IMR-90 (cell line): ENCODE data around the gene CDKAL1. TPM values are rescaled to one million over a fixed set of nuclear protein-coding genes. Genes with fewer than 3 reads are reported as not detected.
A peak's percentile ranks its signal among the peaks of the same experiment; 100 is the strongest.

Experiments
- ATAC-seq: fragments of 200-7000 bp; cut with Tn5 transposase; 2 replicates; pipeline ENCODE4 v1.9.1; 2020; ENCODE audit warnings: low read depth, mild to moderate bottlenecking, moderate library complexity
- BruUV-seq: library from RNA; stranded (reverse); fragments of 400-500 nt; replicated peaks from 2 replicates; lab custom pipeline; 2021; lab: Mats Ljungman, UMichigan
- CTCF ChIA-PET: fragments of 300-600 bp; formaldehyde crosslinking; extraction: SDS; loops from one replicate; lab custom pipeline; 2021; ENCODE audit warnings: antibody characterized with exemption; lab: Yijun Ruan, JAX
- POLR2A ChIA-PET: fragments of 300-600 bp; sonication (Branson Sonifier 250); formaldehyde crosslinking; loops from one replicate; lab custom pipeline; 2022; ENCODE audit warnings: antibody characterized with exemption; ENCODE audit not compliant: unreplicated experiment; lab: Charles Lee
- DNase-seq: peaks from one replicate; pipeline ENCODE4 v3.0.0; 2013
- H2AFZ ChIP-seq: replicated peaks from 2 replicates; pipeline ENCODE3; 2013; ENCODE audit warnings: low read length, mild to moderate bottlenecking; ENCODE audit not compliant: poor library complexity
- H2AK5ac ChIP-seq: 2 replicates; pipeline ENCODE4 v1.6.1; 2013; ENCODE audit warnings: low read depth, low read length, inconsistent platforms
- H2AK9ac ChIP-seq: replicated peaks from 2 replicates; pipeline ENCODE3; 2013; ENCODE audit warnings: mild to moderate bottlenecking, low read depth, low read length, moderate library complexity; ENCODE audit not compliant: poor library complexity
- H2BK120ac ChIP-seq: 2 replicates; pipeline ENCODE4 v1.6.1; 2013; ENCODE audit warnings: low read depth, low read length, inconsistent platforms
- H2BK15ac ChIP-seq: 3 replicates; pipeline ENCODE4 v1.6.1; 2013; ENCODE audit warnings: low read depth, low read length, inconsistent platforms
- H2BK20ac ChIP-seq: 2 replicates; pipeline ENCODE4 v1.6.1; 2013; ENCODE audit warnings: low read depth, mild to moderate bottlenecking, inconsistent platforms, low read length, moderate library complexity
- H2BK5ac ChIP-seq: 2 replicates; pipeline ENCODE4 v1.6.1; 2013; ENCODE audit warnings: mild to moderate bottlenecking, low read depth, low read length, inconsistent platforms; ENCODE audit not compliant: poor library complexity, severe bottlenecking
- H3K14ac ChIP-seq: replicated peaks from 2 replicates; pipeline ENCODE4 v1.6.1; 2013; ENCODE audit warnings: low read depth, low read length, inconsistent platforms
- H3K18ac ChIP-seq: 2 replicates; pipeline ENCODE4 v1.6.1; 2013; ENCODE audit warnings: low read depth, low read length, control low read depth
- H3K23ac ChIP-seq: 2 replicates; pipeline ENCODE4 v1.6.1; 2013; ENCODE audit warnings: low read depth, low read length, inconsistent platforms
- H3K27ac ChIP-seq: 2 replicates; pipeline ENCODE4 v1.5.1; 2013; ENCODE audit warnings: mild to moderate bottlenecking, control low read depth, low read length; ENCODE audit not compliant: insufficient read depth
- H3K27me3 ChIP-seq: 2 replicates; pipeline ENCODE4 v1.6.1; 2013; ENCODE audit warnings: low read length; ENCODE audit not compliant: control insufficient read depth, insufficient read depth
- H3K36me3 ChIP-seq: 2 replicates; pipeline ENCODE4 v1.6.1; 2013; ENCODE audit warnings: low read length, mixed read lengths; ENCODE audit not compliant: control insufficient read depth, insufficient read depth
- H3K4ac ChIP-seq: 2 replicates; pipeline ENCODE4 v1.6.1; 2013; ENCODE audit warnings: low read depth, low read length, inconsistent platforms
- H3K4me1 ChIP-seq: 2 replicates; pipeline ENCODE4 v1.6.1; 2013; ENCODE audit warnings: low read length, mixed read lengths; ENCODE audit not compliant: control insufficient read depth, insufficient read depth
- H3K4me2 ChIP-seq: 2 replicates; pipeline ENCODE4 v1.6.1; 2013; ENCODE audit warnings: low read depth, mild to moderate bottlenecking, control low read depth, low read length, moderate library complexity
- H3K4me3 ChIP-seq: 2 replicates; pipeline ENCODE4 v1.5.1; 2013; ENCODE audit warnings: low read depth, mild to moderate bottlenecking, control low read depth, low read length, moderate library complexity; ENCODE audit not compliant: insufficient read depth
- H3K56ac ChIP-seq: 2 replicates; pipeline ENCODE4 v1.6.1; 2013; ENCODE audit warnings: low read length, inconsistent platforms; ENCODE audit not compliant: insufficient read depth; ENCODE audit errors: extremely low read depth
- H3K79me1 ChIP-seq, 2 experiments: 2 replicates each; pipeline ENCODE4 v1.6.1; 2013; ENCODE audit warnings: low read length in 2 of 2, inconsistent platforms in 1 of 2, low read depth in 1 of 2
- H3K9ac ChIP-seq: 2 replicates; pipeline ENCODE4 v1.6.1; 2013; ENCODE audit warnings: low read depth, low read length, control low read depth
- H3K9me1 ChIP-seq: 2 replicates; pipeline ENCODE4 v1.6.1; 2013; ENCODE audit warnings: low read length, inconsistent platforms; ENCODE audit not compliant: insufficient read depth
- H3K9me3 ChIP-seq: 2 replicates; pipeline ENCODE4 v1.6.1; 2013; ENCODE audit warnings: low read length; ENCODE audit not compliant: control insufficient read depth, insufficient read depth
- H4K20me1 ChIP-seq: 2 replicates; pipeline ENCODE4 v1.6.1; 2013; ENCODE audit warnings: low read length, inconsistent platforms; ENCODE audit not compliant: insufficient read depth
- H4K5ac ChIP-seq: 2 replicates; pipeline ENCODE4 v1.6.1; 2013; ENCODE audit warnings: mild to moderate bottlenecking, low read depth, low read length, control low read depth
- H4K8ac ChIP-seq, 2 experiments: 2 replicates each; pipeline ENCODE4 v1.6.1; 2013; ENCODE audit warnings: low read depth in 2 of 2, low read length in 2 of 2, control low read depth in 1 of 2, inconsistent platforms in 1 of 2
- H4K91ac ChIP-seq: 2 replicates; pipeline ENCODE4 v1.6.1; 2013; ENCODE audit warnings: low read depth, low read length, inconsistent platforms; ENCODE audit not compliant: insufficient read depth
- CEBPB ChIP-seq: IDR thresholded peaks from 2 replicates; pipeline ENCODE4 v1.6.1; 2012; ENCODE audit warnings: low read depth, low read length, improper control_type of control experiment
- MXI1 ChIP-seq: IDR thresholded peaks from 2 replicates; pipeline ENCODE4 v1.6.1; 2012; ENCODE audit warnings: low read depth, mild to moderate bottlenecking, low read length, moderate library complexity, borderline replicate concordance
- WGBS, 2 experiments: methylation state at CpG; one replicate each; pipeline versions ENCODE4 v1.1.5 to v1.1.7; 2013; ENCODE audit warnings: missing lambda C conversion rate in 2 of 2; ENCODE audit not compliant: insufficient read length in 1 of 2; ENCODE audit errors: extremely low coverage in 2 of 2; 5-methylcytosine and 5-hydroxymethylcytosine counted together
- dilution Hi-C: fragments of 300-500 bp; cut with HindIII; formaldehyde crosslinking; loops from one replicate; pipeline ENCODE4 v1.14.3; 2018; ENCODE audit warnings: low sequenced_read_pairs; ENCODE audit not compliant: unreplicated experiment
- in situ Hi-C: fragments of 300-500 bp; cut with MboI; formaldehyde crosslinking; loops from 3 replicates; pipeline ENCODE4 v1.14.3; 2019; ENCODE audit warnings: low sequenced_read_pairs, inconsistent platforms, mixed read lengths
- intact Hi-C: fragments of 100-400 bp; cut with micrococcal nuclease; formaldehyde crosslinking; loops from 2 replicates; pipeline ENCODE4 v1.10.0; 2022
- polyA plus RNA-seq, 3 experiments: library from polyadenylated mRNA; depleted of rRNA; stranded (reverse); fragments of >200 nt; gene quantifications; 2 replicates each; pipeline ENCODE4 v1.2.3, GENCODE V29; 2012; ENCODE audit warnings: low replicate concordance in 1 of 3
- total RNA-seq: library from RNA; depleted of rRNA; stranded (reverse); fragments of >200 nt; gene quantifications from 2 replicates; pipeline ENCODE4 v1.2.3, GENCODE V29; 2012

CDKAL1 gene
- total and polyA plus RNA-seq, 2 of the 4 experiments (the other 2 are of a cell fraction): 3.7 to 13.1 TPM

- H2BK120ac ChIP-seq: no peak overlapping the region
- no peaks in the 10 kb centered on the region for H3K36me3 ChIP-seq
- no peak overlapping the region for H3K56ac ChIP-seq
- no peak overlapping the region for H3K27ac ChIP-seq
- H3K79me1 ChIP-seq: no peaks in the 10 kb centered on the region
- H3K18ac ChIP-seq: no peak overlapping the region
- no peaks in the 10 kb centered on the region for H4K20me1 ChIP-seq
- no peaks in the 10 kb centered on the region for H3K27me3 ChIP-seq
- H3K4me2 ChIP-seq: no peak overlapping the region
- DNase-seq: no peak
- H3K4ac ChIP-seq: no peak overlapping the region
- in situ Hi-C loops (no loop called here), dilution Hi-C loops (no loop called here), intact Hi-C loops (no loop called here)
- H3K9me1 ChIP-seq: no peaks in the 10 kb centered on the region
- H3K23ac ChIP-seq: no peak overlapping the region
- no peak overlapping the region for H3K9ac ChIP-seq
- no peak overlapping the region for H3K14ac ChIP-seq
- H4K91ac ChIP-seq: no peak overlapping the region
- H2BK5ac ChIP-seq: no peak overlapping the region
- no peak overlapping the region for H2AK9ac ChIP-seq
- H4K8ac ChIP-seq: no peak overlapping the region
- ChIA-PET POLR2A (no interaction called here), CTCF (no interaction called here)
- no CpG with 5 or more reads among the region's 3 CpGs for WGBS, 2 experiments
- no TSS peak for BruUV-seq
- no peak overlapping the region for H4K5ac ChIP-seq
- no peak overlapping the region for H3K4me3 ChIP-seq
- ATAC-seq: no peak
- TF ChIP-seq CEBPB (peak; percentile 38; the same call in 1 of the 2 replicates), MXI1 (no peak)
- H3K9me3 ChIP-seq: no peaks in the 10 kb centered on the region; the same call in 1 of the 2 replicates
- H3K4me1 ChIP-seq: peaks cover 2% of the 10 kb centered on the region
- H2BK20ac ChIP-seq: no peak overlapping the region
- H2BK15ac ChIP-seq: no peak overlapping the region
- no peak overlapping the region for H2AK5ac ChIP-seq
- no peak overlapping the region for H2AFZ ChIP-seq
Measured at GRCh38 chr6:20801595-20801994, 267.3 kb downstream of the CDKAL1 start.
